ENCODE data around the gene LIMD2. TPM values are rescaled to one million over a fixed set of nuclear protein-coding genes. Genes with fewer than 3 reads are reported as not detected.

Gene LIMD2
- total and polyA plus RNA-seq, 2 of the 4 experiments (the other 2 are of a cell fraction) = 4.5 to 21.7 TPM

DNA sequence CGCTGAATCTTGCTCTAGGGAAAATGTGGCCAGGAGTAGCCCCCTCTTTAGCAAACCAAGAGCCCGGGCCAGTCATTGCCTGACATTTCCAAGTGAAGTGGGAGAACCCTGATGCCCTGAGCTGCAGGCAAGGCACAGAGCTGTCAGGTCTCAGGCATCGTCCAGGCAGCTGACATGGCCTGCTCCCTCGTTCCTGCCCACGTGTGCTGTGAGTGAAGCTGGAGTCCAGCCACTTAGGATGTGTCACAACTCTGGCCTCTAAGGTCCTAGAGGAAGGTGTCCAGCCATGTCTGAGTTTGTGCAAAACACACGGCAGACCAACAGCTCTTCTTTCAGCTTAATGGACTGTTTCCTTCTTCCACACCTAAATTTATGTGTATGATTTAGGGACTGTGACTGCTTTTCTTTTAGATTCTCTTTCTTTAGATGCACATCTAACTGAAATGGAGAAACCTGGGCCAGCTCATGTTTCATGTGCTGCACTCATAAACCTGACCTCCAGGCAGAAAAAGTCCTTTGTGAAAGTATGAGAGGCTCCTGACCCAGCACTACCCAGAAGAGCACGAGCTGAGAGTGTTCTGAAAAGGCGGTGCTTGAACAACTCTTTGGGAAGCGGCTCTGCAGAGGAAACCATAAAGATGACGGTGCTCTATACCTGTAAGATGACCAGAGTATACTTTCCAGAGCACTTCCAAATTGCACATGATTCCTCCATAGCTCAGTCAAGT, 14.8 kb upstream of the LIMD2 start (continued):
- no peak for TF ChIP-seq FOS (IDR thresholded peaks at IDR 0.05; ENCODE audit: low read depth, low read length)

DNA sequence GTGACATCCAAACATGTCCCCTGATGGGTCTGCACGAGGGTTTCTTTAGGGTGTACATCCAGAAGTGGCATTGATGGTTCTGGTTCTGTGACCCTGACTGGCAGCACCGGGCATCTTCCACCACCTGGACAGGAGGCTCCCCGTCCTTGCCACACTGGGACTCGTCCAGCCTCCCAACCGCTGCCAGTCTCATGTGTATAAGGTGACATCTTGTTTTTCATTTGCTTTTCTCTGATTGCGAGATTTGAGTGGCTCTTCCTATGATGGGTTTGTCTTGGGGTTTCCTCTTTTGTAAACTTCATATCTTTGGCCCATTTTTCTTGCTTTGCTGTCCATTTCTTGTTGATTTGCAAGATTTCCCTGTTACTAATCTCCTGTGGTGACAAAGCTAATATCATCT, 9.2 kb upstream of the LIMD2 start:
- no peak overlapping the region for H2BK5ac ChIP-seq (ENCODE audit: low read depth, low read length, poor library complexity, severe bottlenecking)
- H3K56ac ChIP-seq (ENCODE audit: extremely low read depth, insufficient read depth, low read length) = no peak overlapping the region
- ChIA-PET POLR2A (ENCODE audit: unreplicated experiment) (no interaction called here), CTCF (no interaction called here)
- TF ChIP-seq, protein P1, sequence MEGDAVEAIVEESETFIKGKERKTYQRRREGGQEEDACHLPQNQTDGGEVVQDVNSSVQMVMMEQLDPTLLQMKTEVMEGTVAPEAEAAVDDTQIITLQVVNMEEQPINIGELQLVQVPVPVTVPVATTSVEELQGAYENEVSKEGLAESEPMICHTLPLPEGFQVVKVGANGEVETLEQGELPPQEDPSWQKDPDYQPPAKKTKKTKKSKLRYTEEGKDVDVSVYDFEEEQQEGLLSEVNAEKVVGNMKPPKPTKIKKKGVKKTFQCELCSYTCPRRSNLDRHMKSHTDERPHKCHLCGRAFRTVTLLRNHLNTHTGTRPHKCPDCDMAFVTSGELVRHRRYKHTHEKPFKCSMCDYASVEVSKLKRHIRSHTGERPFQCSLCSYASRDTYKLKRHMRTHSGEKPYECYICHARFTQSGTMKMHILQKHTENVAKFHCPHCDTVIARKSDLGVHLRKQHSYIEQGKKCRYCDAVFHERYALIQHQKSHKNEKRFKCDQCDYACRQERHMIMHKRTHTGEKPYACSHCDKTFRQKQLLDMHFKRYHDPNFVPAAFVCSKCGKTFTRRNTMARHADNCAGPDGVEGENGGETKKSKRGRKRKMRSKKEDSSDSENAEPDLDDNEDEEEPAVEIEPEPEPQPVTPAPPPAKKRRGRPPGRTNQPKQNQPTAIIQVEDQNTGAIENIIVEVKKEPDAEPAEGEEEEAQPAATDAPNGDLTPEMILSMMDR (conservative IDR thresholded peaks at IDR 0.05; ENCODE audit: low read depth, low read length) = no peak
- TF ChIP-seq MAFK (IDR thresholded peaks at IDR 0.05; ENCODE audit: low read depth, low read length) = no peak
- no peak for TF ChIP-seq CHD1 (IDR thresholded peaks at IDR 0.05; ENCODE audit: low read depth, low read length)
- no peak for TF ChIP-seq FOS (IDR thresholded peaks at IDR 0.05; ENCODE audit: low read depth, low read length)
- TF ChIP-seq BHLHE40 (IDR thresholded peaks at IDR 0.05; ENCODE audit: low read depth, low read length) = no peak
- TF ChIP-seq CEBPB (IDR thresholded peaks at IDR 0.05; ENCODE audit: low read depth, low read length) = no peak
- no peak for TF ChIP-seq RCOR1 (IDR thresholded peaks at IDR 0.05; ENCODE audit: insufficient replicate concordance, low read length)
- TF ChIP-seq, protein P2, sequence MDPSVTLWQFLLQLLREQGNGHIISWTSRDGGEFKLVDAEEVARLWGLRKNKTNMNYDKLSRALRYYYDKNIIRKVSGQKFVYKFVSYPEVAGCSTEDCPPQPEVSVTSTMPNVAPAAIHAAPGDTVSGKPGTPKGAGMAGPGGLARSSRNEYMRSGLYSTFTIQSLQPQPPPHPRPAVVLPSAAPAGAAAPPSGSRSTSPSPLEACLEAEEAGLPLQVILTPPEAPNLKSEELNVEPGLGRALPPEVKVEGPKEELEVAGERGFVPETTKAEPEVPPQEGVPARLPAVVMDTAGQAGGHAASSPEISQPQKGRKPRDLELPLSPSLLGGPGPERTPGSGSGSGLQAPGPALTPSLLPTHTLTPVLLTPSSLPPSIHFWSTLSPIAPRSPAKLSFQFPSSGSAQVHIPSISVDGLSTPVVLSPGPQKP (IDR thresholded peaks at IDR 0.05; ENCODE audit: borderline replicate concordance, low read depth, low read length) = no peak
- H3K4me1 ChIP-seq (ENCODE audit: control insufficient read depth, insufficient read depth, low read length) = no peaks in the 10 kb centered on the region
- H3K4me3 ChIP-seq (ENCODE audit: insufficient read depth, low read depth, low read length) = no peak overlapping the region
- H4K8ac ChIP-seq (ENCODE audit: low read depth in 2 of 2, low read length in 2 of 2) = no peak overlapping the region
- intact Hi-C loops (cut with micrococcal nuclease) (no loop called here), in situ Hi-C loops (cut with MboI; ENCODE audit: low sequenced_read_pairs) (no loop called here), dilution Hi-C loops (cut with HindIII; ENCODE audit: low sequenced_read_pairs, unreplicated experiment) (no loop called here)
- no peaks in the 10 kb centered on the region for H3K27me3 ChIP-seq (ENCODE audit: control insufficient read depth, insufficient read depth, low read length)
- no peak overlapping the region for H2AK5ac ChIP-seq (ENCODE audit: low read depth, low read length)
- no peak overlapping the region for H2BK120ac ChIP-seq (ENCODE audit: low read depth, low read length)
- no peak overlapping the region for H3K23ac ChIP-seq (ENCODE audit: low read depth, low read length)
- H4K20me1 ChIP-seq (ENCODE audit: insufficient read depth, low read length) = no peaks in the 10 kb centered on the region; the same call in 1 of the 2 replicates
- H3K4ac ChIP-seq (ENCODE audit: low read depth, low read length) = no peak overlapping the region
- no peak for DNase-seq
- no peak overlapping the region for H3K18ac ChIP-seq (ENCODE audit: low read depth, low read length)
- ATAC-seq (ENCODE audit: low read depth) = no peak
- no peak overlapping the region for H2BK15ac ChIP-seq (ENCODE audit: low read depth, low read length)
- H3K79me1 ChIP-seq (ENCODE audit: low read depth in 1 of 2, low read length in 2 of 2) = no peaks in the 10 kb centered on the region; a peak in 1 of 4 replicates
- no peak overlapping the region for H4K91ac ChIP-seq (ENCODE audit: insufficient read depth, low read depth, low read length)
- no peak overlapping the region for H3K27ac ChIP-seq (ENCODE audit: insufficient read depth, low read length)
- H2BK20ac ChIP-seq (ENCODE audit: low read depth, low read length) = no peak overlapping the region
- no peak overlapping the region for H3K9ac ChIP-seq (ENCODE audit: low read depth, low read length)
- no peak overlapping the region for H2AFZ ChIP-seq (replicated peaks; ENCODE audit: low read length, poor library complexity)
- H3K36me3 ChIP-seq (ENCODE audit: control insufficient read depth, insufficient read depth, low read length) = peaks cover 46% of the 10 kb centered on the region
- no peak overlapping the region for H2AK9ac ChIP-seq (replicated peaks; ENCODE audit: low read depth, low read length, poor library complexity)
- no peaks in the 10 kb centered on the region for H3K9me3 ChIP-seq (ENCODE audit: control insufficient read depth, insufficient read depth, low read length)
- H3K14ac ChIP-seq (replicated peaks; ENCODE audit: low read depth, low read length) = no peak overlapping the region
- WGBS, 2 experiments (ENCODE audit: extremely low coverage in 2 of 2, insufficient read length in 1 of 2) = no CpG with 5 or more reads among the region's 6 CpGs
- H3K9me1 ChIP-seq (ENCODE audit: insufficient read depth, low read length) = peaks cover 4% of the 10 kb centered on the region; the same call in 1 of the 2 replicates
- H4K5ac ChIP-seq (ENCODE audit: low read depth, low read length) = no peak overlapping the region
- no TSS peak for BruUV-seq (replicated peaks)
- H3K4me2 ChIP-seq (ENCODE audit: low read depth, low read length) = no peak overlapping the region
